Measurements from ENCODE around the gene NRCAM.
A peak's percentile ranks its signal among the peaks of the same experiment; 100 is the strongest.

NRCAM gene

GRCh38 chr7:108167460-108167859 is 288.8 kb downstream of the NRCAM start:
- H3K4me1 Mint-ChIP-seq (ENCODE audit: low read depth in 2 of 2), result no peaks in the 10 kb centered on the region
- H3K27ac Mint-ChIP-seq, result no peak overlapping the region
- ATAC-seq (replicated peaks), result no peak

GRCh38 chr7:108166687-108167086 is 289.5 kb downstream of the NRCAM start:
- DNase-seq, result no peak
- Mint-ChIP-seq H3K36me3 (ENCODE audit: insufficient read depth) (no peaks in the 10 kb centered on the region), H3K9me3 (peaks cover 2 to 7% of the 10 kb centered on the region in 2 donors), H3K27ac (no peak overlapping the region), H3K4me1 (ENCODE audit: low read depth in 2 of 2) (no peaks in the 10 kb centered on the region), H3K27me3 (peaks cover under 1 to 5% of the 10 kb centered on the region in 2 donors), H3K4me3 (no peak overlapping the region)
- ATAC-seq (replicated peaks), result no peak

More at GRCh38 chr7:108167460-108167859, 288.8 kb downstream of the NRCAM start:
- peaks cover 0 to 5% of the 10 kb centered on the region in 2 donors for H3K27me3 Mint-ChIP-seq
- peaks cover 2 to 7% of the 10 kb centered on the region in 2 donors for H3K9me3 Mint-ChIP-seq
- H3K36me3 Mint-ChIP-seq (ENCODE audit: insufficient read depth), result no peaks in the 10 kb centered on the region
- no peak overlapping the region for H3K4me3 Mint-ChIP-seq
- no peak for DNase-seq

GRCh38 chr7:108165723-108166122 is 290.5 kb downstream of the NRCAM start:
- Mint-ChIP-seq H3K36me3 (ENCODE audit: insufficient read depth) (no peaks in the 10 kb centered on the region), H3K9me3 (peaks cover 2 to 7% of the 10 kb centered on the region in 2 donors), H3K27ac (no peak overlapping the region), H3K27me3 (peaks cover 0 to 6% of the 10 kb centered on the region in 2 donors), H3K4me1 (ENCODE audit: low read depth in 2 of 2) (no peaks in the 10 kb centered on the region), H3K4me3 (no peak overlapping the region)
- ATAC-seq (replicated peaks) (no peak), DNase-seq (no peak)

- no peak overlapping the region for H3K4me3 Mint-ChIP-seq
- H3K36me3 Mint-ChIP-seq (ENCODE audit: insufficient read depth), result no peaks in the 10 kb centered on the region
- no peak for ATAC-seq (replicated peaks)
- no peaks in the 10 kb centered on the region for H3K4me1 Mint-ChIP-seq (ENCODE audit: low read depth in 2 of 2)
- peaks cover 2 to 7% of the 10 kb centered on the region in 2 donors for H3K9me3 Mint-ChIP-seq
- DNase-seq, result no peak
- no peak overlapping the region for H3K27ac Mint-ChIP-seq
- peaks cover 0 to 11% of the 10 kb centered on the region in 2 donors for H3K27me3 Mint-ChIP-seq
These were observed 291.3 kb downstream of the NRCAM start for GRCh38 chr7:108164946-108165345.

- Mint-ChIP-seq H3K4me1 (ENCODE audit: low read depth in 2 of 2) (no peaks in the 10 kb centered on the region), H3K36me3 (ENCODE audit: insufficient read depth) (no peaks in the 10 kb centered on the region), H3K27me3 (peaks cover 0 to 16% of the 10 kb centered on the region in 2 donors), H3K9me3 (peaks cover 2 to 7% of the 10 kb centered on the region in 2 donors), H3K27ac (no peak overlapping the region), H3K4me3 (no peak overlapping the region)
- ATAC-seq (replicated peaks) (no peak), DNase-seq (no peak)
These were observed 291.9 kb downstream of the NRCAM start for GRCh38 chr7:108164342-108164741.

- H3K27me3 Mint-ChIP-seq, result peaks cover 8 to 28% of the 10 kb centered on the region in 2 donors
- H3K4me1 Mint-ChIP-seq (ENCODE audit: low read depth in 2 of 2), result no peaks in the 10 kb centered on the region
- no peak overlapping the region for H3K27ac Mint-ChIP-seq
- ATAC-seq (replicated peaks), result no peak
- peaks cover 2 to 7% of the 10 kb centered on the region in 2 donors for H3K9me3 Mint-ChIP-seq
- no peak for DNase-seq
- no peaks in the 10 kb centered on the region for H3K36me3 Mint-ChIP-seq (ENCODE audit: insufficient read depth)
- no peak overlapping the region for H3K4me3 Mint-ChIP-seq
These were observed 297.5 kb downstream of the NRCAM start for GRCh38 chr7:108158776-108159175.

- Mint-ChIP-seq H3K9me3 (no peaks in the 10 kb centered on the region), H3K27me3 (peaks cover 9 to 28% of the 10 kb centered on the region in 2 donors), H3K4me1 (ENCODE audit: low read depth in 2 of 2) (no peaks in the 10 kb centered on the region), H3K4me3 (no peak overlapping the region), H3K27ac (no peak overlapping the region), H3K36me3 (ENCODE audit: insufficient read depth) (no peaks in the 10 kb centered on the region)
- ATAC-seq (replicated peaks), result no peak
- no peak for DNase-seq
These were observed 298.5 kb downstream of the NRCAM start for GRCh38 chr7:108157606-108158335.

GRCh38 chr7:108156897-108157605 is 299.2 kb downstream of the NRCAM start:
- no peak for DNase-seq
- peaks cover 15 to 28% of the 10 kb centered on the region in 2 donors for H3K27me3 Mint-ChIP-seq
- no peaks in the 10 kb centered on the region for H3K36me3 Mint-ChIP-seq (ENCODE audit: insufficient read depth)
- no peaks in the 10 kb centered on the region for H3K9me3 Mint-ChIP-seq
- H3K4me3 Mint-ChIP-seq, result no peak overlapping the region
- no peaks in the 10 kb centered on the region for H3K4me1 Mint-ChIP-seq (ENCODE audit: low read depth in 2 of 2)
- H3K27ac Mint-ChIP-seq, result no peak overlapping the region
- no peak for ATAC-seq (replicated peaks)

- no peak for DNase-seq
- no peaks in the 10 kb centered on the region for H3K36me3 Mint-ChIP-seq (ENCODE audit: insufficient read depth)
- no peak for ATAC-seq (replicated peaks)
- H3K27ac Mint-ChIP-seq, result no peak overlapping the region
- H3K27me3 Mint-ChIP-seq, result peaks cover 22 to 24% of the 10 kb centered on the region in 2 donors
- H3K9me3 Mint-ChIP-seq, result no peaks in the 10 kb centered on the region
- no peaks in the 10 kb centered on the region for H3K4me1 Mint-ChIP-seq (ENCODE audit: low read depth in 2 of 2)
- H3K4me3 Mint-ChIP-seq, result no peak overlapping the region
These were observed 304.0 kb downstream of the NRCAM start for GRCh38 chr7:108152198-108152597.

- Mint-ChIP-seq H3K27me3 (peaks cover 22 to 23% of the 10 kb centered on the region in 2 donors), H3K9me3 (no peaks in the 10 kb centered on the region), H3K27ac (no peak overlapping the region), H3K4me1 (ENCODE audit: low read depth in 2 of 2) (no peaks in the 10 kb centered on the region), H3K36me3 (ENCODE audit: insufficient read depth) (no peaks in the 10 kb centered on the region), H3K4me3 (no peak overlapping the region)
- ATAC-seq (replicated peaks), result no peak
- DNase-seq, result no peak
These were observed 306.3 kb downstream of the NRCAM start for GRCh38 chr7:108149908-108150307.

- no peaks in the 10 kb centered on the region for H3K9me3 Mint-ChIP-seq
- H3K36me3 Mint-ChIP-seq (ENCODE audit: insufficient read depth), result no peaks in the 10 kb centered on the region
- H3K4me1 Mint-ChIP-seq (ENCODE audit: low read depth in 2 of 2), result no peaks in the 10 kb centered on the region
- peaks cover 16 to 23% of the 10 kb centered on the region in 2 donors for H3K27me3 Mint-ChIP-seq
- no peak for DNase-seq
- no peak for ATAC-seq (replicated peaks)
- H3K4me3 Mint-ChIP-seq, result no peak overlapping the region
- H3K27ac Mint-ChIP-seq, result no peak overlapping the region
These were observed 307.1 kb downstream of the NRCAM start for GRCh38 chr7:108149119-108149518.

GRCh38 chr7:108147031-108147563 is 309.1 kb downstream of the NRCAM start:
- ATAC-seq (replicated peaks), result no peak
- H3K4me1 Mint-ChIP-seq (ENCODE audit: low read depth in 2 of 2), result no peaks in the 10 kb centered on the region
- no peaks in the 10 kb centered on the region for H3K9me3 Mint-ChIP-seq
- H3K36me3 Mint-ChIP-seq (ENCODE audit: insufficient read depth), result no peaks in the 10 kb centered on the region
- H3K27ac Mint-ChIP-seq, result no peak overlapping the region
- peaks cover 7 to 30% of the 10 kb centered on the region in 2 donors for H3K27me3 Mint-ChIP-seq
- no peak overlapping the region for H3K4me3 Mint-ChIP-seq
- DNase-seq, result no peak

GRCh38 chr7:108146070-108146842 is 310.0 kb downstream of the NRCAM start:
- H3K36me3 Mint-ChIP-seq (ENCODE audit: insufficient read depth), result no peaks in the 10 kb centered on the region
- H3K27ac Mint-ChIP-seq, result no peak overlapping the region
- H3K4me1 Mint-ChIP-seq (ENCODE audit: low read depth in 2 of 2), result no peaks in the 10 kb centered on the region
- peaks cover 7 to 30% of the 10 kb centered on the region in 2 donors for H3K27me3 Mint-ChIP-seq
- ATAC-seq (replicated peaks) (peak; percentile 27), DNase-seq (peak; percentile 12 to 18 (median 15))
- no peaks in the 10 kb centered on the region for H3K9me3 Mint-ChIP-seq
- H3K4me3 Mint-ChIP-seq, result no peak overlapping the region
